Stomach (tissue), 4 donors: ENCODE measurements around the gene UGT1A6.

ENCODE experiments used
- CTCF ChIP-seq, 7 experiments: fragments of 450-650 bp in 4 of 7; fragments of 200-600 bp in 3 of 7; sonication (generic) in 3 of 7; IDR thresholded peaks; one replicate each; pipeline ENCODE4 v1.5.1; 2016 to 2019; ENCODE audit warnings: antibody characterized with exemption in 7 of 7, control low read depth in 2 of 7, mild to moderate bottlenecking in 1 of 7
- EP300 ChIP-seq: sonication (generic); formaldehyde crosslinking; IDR thresholded peaks from one replicate; pipeline ENCODE4 v1.6.1; 2017; ENCODE audit warnings: antibody characterized with exemption
- POLR2A ChIP-seq, 4 donors: fragments of 450-650 bp; IDR thresholded peaks; one replicate each; pipeline ENCODE4 v1.6.1; 2016; ENCODE audit warnings: antibody characterized with exemption in 4 of 4, control low read depth in 2 of 4, mild to moderate bottlenecking in 1 of 4, moderate library complexity in 1 of 4
- POLR2AphosphoS5 ChIP-seq, 3 donors: sonication (generic); formaldehyde crosslinking; IDR thresholded peaks; one replicate each; pipeline ENCODE4 v1.6.1; 2016; ENCODE audit warnings: antibody characterized with exemption in 3 of 3

GRCh38 chr2:233817995-233818638 is 125.4 kb downstream of the UGT1A6 start:
- no peak for TF ChIP-seq CTCF (IDR thresholded peaks at IDR 0.05)
- no peak for TF ChIP-seq POLR2A (IDR thresholded peaks at IDR 0.05)
- TF ChIP-seq POLR2AphosphoS5 (IDR thresholded peaks at IDR 0.05), result no peak
- TF ChIP-seq EP300, result no peak
